Stimulated activated CD4-positive, alpha-beta T cell treated with anti-CD3 and anti-CD28 coated beads, Interleukin-1b, Interleukin-23, amount 100 ng/mL, for 4 hours (primary cell): Measurements from ENCODE around the gene RNU1-3.
"Not testable (repeated sequence)": the region's sequence is repeated elsewhere in the genome, so short reads cannot be mapped to it uniquely, and the experiment has no call there.

Experiments
- DNase-seq, 2 donors: peaks; one replicate each; pipeline ENCODE4 v3.0.0-alpha.2; 2020; ENCODE audit warnings: low read depth in 2 of 2

RNU1-3 gene

GRCh38 chr1:16637941-16638778 is 28.6 kb downstream of the RNU1-3 start:
- not testable (repeated sequence) for DNase-seq

GRCh38 chr1:16636551-16637195 is 30.1 kb downstream of the RNU1-3 start:
- not testable (repeated sequence) for DNase-seq

- DNase-seq: not testable (repeated sequence)
Measured at GRCh38 chr1:16635959-16636358, 30.8 kb downstream of the RNU1-3 start.

GRCh38 chr1:16633540-16634282 is 33.0 kb downstream of the RNU1-3 start:
- DNase-seq: not testable (repeated sequence)

GRCh38 chr1:16632044-16632850 is 34.5 kb downstream of the RNU1-3 start:
- DNase-seq: not testable (repeated sequence)

- DNase-seq: no peak
Measured at GRCh38 chr1:16631248-16632043, 35.3 kb downstream of the RNU1-3 start.

GRCh38 chr1:16630661-16631247 is 36.0 kb downstream of the RNU1-3 start:
- DNase-seq: no peak

GRCh38 chr1:16629916-16630530 is 36.7 kb downstream of the RNU1-3 start:
- not testable (repeated sequence) for DNase-seq

GRCh38 chr1:16628361-16629111 is 38.2 kb downstream of the RNU1-3 start:
- DNase-seq: no peak

- not testable (repeated sequence) for DNase-seq
Measured at GRCh38 chr1:16626409-16626983, 40.3 kb downstream of the RNU1-3 start.

- no peak for DNase-seq
Measured at GRCh38 chr1:16625497-16626408, 41.0 kb downstream of the RNU1-3 start.

- not testable (repeated sequence) for DNase-seq
Measured at GRCh38 chr1:16623812-16624719, 42.7 kb downstream of the RNU1-3 start.

- not testable (repeated sequence) for DNase-seq
Measured at GRCh38 chr1:16623337-16623736, 43.4 kb downstream of the RNU1-3 start.

GRCh38 chr1:16621681-16622315 is 45.0 kb downstream of the RNU1-3 start:
- not testable (repeated sequence) for DNase-seq

GRCh38 chr1:16621300-16621658 is 45.5 kb downstream of the RNU1-3 start:
- DNase-seq: no peak
